Caco-2 (cell line): ENCODE results near the gene PALD1. TPM values are rescaled to one million over a fixed set of nuclear protein-coding genes. Genes with fewer than 3 reads are reported as not detected.

ENCODE experiments used
- BruUV-seq: library from RNA; stranded (reverse); fragments of 400-500 nt; replicated peaks from 2 replicates; lab custom pipeline; 2021; lab: Mats Ljungman, UMichigan
- CTCF ChIA-PET: fragments of 300-600 bp; sonication (Branson Sonifier 250); formaldehyde crosslinking; loops from one replicate; lab custom pipeline; 2022; ENCODE audit warnings: antibody characterized with exemption; lab: Charles Lee
- POLR2A ChIA-PET: fragments of 300-600 bp; sonication (Branson Sonifier 250); formaldehyde crosslinking; loops from one replicate; lab custom pipeline; 2022; ENCODE audit warnings: antibody characterized with exemption; lab: Charles Lee
- DNase-seq, 2 experiments: peaks; one replicate each; pipeline versions ENCODE4 v3.0.0 to v3.0.0-alpha.2; 2020 to 2022
- H3K27me3 ChIP-seq: replicated peaks from 2 replicates; pipeline ENCODE4 v1.6.0; 2011; ENCODE audit warnings: low read length; ENCODE audit not compliant: control insufficient read depth, insufficient read depth
- H3K36me3 ChIP-seq: 2 replicates; pipeline ENCODE4 v1.5.1; 2011; ENCODE audit warnings: low read length; ENCODE audit not compliant: control insufficient read depth, insufficient read depth
- H3K4me1 ChIP-seq: fragments of 250-450 bp; sonication (Bioruptor Pico); 2 replicates; pipeline ENCODE4 v1.5.1; 2020; ENCODE audit warnings: mild to moderate bottlenecking
- H3K4me3 ChIP-seq: 2 replicates; pipeline ENCODE4 v1.5.1; 2011; ENCODE audit warnings: low read depth, mild to moderate bottlenecking, control low read depth, low read length
- H3K9me3 ChIP-seq: fragments of 250-450 bp; sonication (Bioruptor Pico); 2 replicates; pipeline ENCODE4 v1.5.1; 2020; ENCODE audit warnings: mild to moderate bottlenecking, moderate library complexity
- H3K27ac Mint-ChIP-seq: one replicate; pipeline ENCODE4 v1.8.0; 2022; ENCODE audit warnings: mixed read lengths; ENCODE audit not compliant: unreplicated experiment
- H3K27me3 Mint-ChIP-seq: one replicate; pipeline ENCODE4 v1.8.0; 2022; ENCODE audit warnings: mixed read lengths; ENCODE audit not compliant: insufficient read depth, unreplicated experiment
- H3K36me3 Mint-ChIP-seq: one replicate; pipeline ENCODE4 v1.8.0; 2022; ENCODE audit warnings: mild to moderate bottlenecking, mixed read lengths; ENCODE audit not compliant: insufficient read depth, unreplicated experiment
- H3K4me1 Mint-ChIP-seq: one replicate; pipeline ENCODE4 v1.8.0; 2022; ENCODE audit warnings: low read depth, mixed read lengths; ENCODE audit not compliant: unreplicated experiment
- H3K4me3 Mint-ChIP-seq: one replicate; pipeline ENCODE4 v1.8.0; 2022; ENCODE audit warnings: mild to moderate bottlenecking, moderate library complexity, mixed read lengths; ENCODE audit not compliant: unreplicated experiment
- H3K9me3 Mint-ChIP-seq: one replicate; pipeline ENCODE4 v1.8.0; 2022; ENCODE audit warnings: mixed read lengths; ENCODE audit not compliant: unreplicated experiment
- CTCF ChIP-seq, 2 experiments: fragments of 200-600 bp in 1 of 2; IDR thresholded peaks; 1 replicate in 1 of 2; 2 replicates in 1 of 2; pipeline versions ENCODE4 v1.5.1 to v1.8.0; 2011 to 2022; ENCODE audit warnings: antibody characterized with exemption in 1 of 2, control low read depth in 1 of 2, inconsistent platforms in 1 of 2, low read depth in 1 of 2, low read length in 1 of 2, mild to moderate bottlenecking in 1 of 2, moderate library complexity in 1 of 2; ENCODE audit not compliant: insufficient read depth in 1 of 2, severe bottlenecking in 1 of 2, unreplicated experiment in 1 of 2
- intact Hi-C: fragments of 100-400 bp; cut with micrococcal nuclease; formaldehyde crosslinking; loops from one replicate; pipeline ENCODE4 v1.10.0; 2022; ENCODE audit not compliant: unreplicated experiment
- total RNA-seq: library from RNA; stranded (reverse); gene quantifications from 2 replicates; pipeline ENCODE4 v1.2.3, GENCODE V29; 2022

The PALD1 gene
- total RNA-seq, 1 experiment from 2014 or later: 10.3 TPM

- CTCF ChIA-PET: no interaction called here
- BruUV-seq: no TSS peak
- peaks cover 4% of the 10 kb centered on the region for H3K27me3 Mint-ChIP-seq
- Histone ChIP-seq H3K4me3 (no peak overlapping the region), H3K27me3 (no peaks in the 10 kb centered on the region), H3K4me1 (0 out of 2 replicates have a peak, but pooled peaks cover 3% of the 10 kb centered on the region), H3K9me3 (no peaks in the 10 kb centered on the region; the same call in 1 of the 2 replicates), H3K36me3 (no peaks in the 10 kb centered on the region)
- POLR2A ChIA-PET: no interaction called here
- no peaks in the 10 kb centered on the region for H3K36me3 Mint-ChIP-seq
- no peak overlapping the region for H3K4me3 Mint-ChIP-seq
- H3K4me1 Mint-ChIP-seq: peaks cover 6% of the 10 kb centered on the region
- intact Hi-C loops: no loop called here
- H3K9me3 Mint-ChIP-seq: no peaks in the 10 kb centered on the region
- DNase-seq: peak in 1 of 2 experiments; percentile 29
- TF ChIP-seq CTCF (IDR thresholded peaks at IDR 0.05; ENCODE audit: insufficient read depth in 1 of 2, low read depth in 1 of 2, low read length in 1 of 2, severe bottlenecking in 1 of 2, unreplicated experiment in 1 of 2): no peak
- H3K27ac Mint-ChIP-seq: no peak overlapping the region
Measured at GRCh38 chr10:70582793-70583668, 104.5 kb downstream of the PALD1 start.

- no peak overlapping the region for H3K27ac Mint-ChIP-seq
- no peaks in the 10 kb centered on the region for H3K36me3 Mint-ChIP-seq
Measured at GRCh38 chr10:70583669-70584037, 105.1 kb downstream of the PALD1 start.

GRCh38 chr10:70584366-70584765, 105.8 kb downstream of the PALD1 start:
- no peaks in the 10 kb centered on the region; the same call in 1 of the 2 replicates for H3K9me3 ChIP-seq
- POLR2A ChIA-PET: no interaction called here
- H3K36me3 ChIP-seq: no peaks in the 10 kb centered on the region
- DNase-seq: no peak
- BruUV-seq: no TSS peak
- H3K4me1 Mint-ChIP-seq: peaks cover 6% of the 10 kb centered on the region
- H3K27ac Mint-ChIP-seq: no peak overlapping the region
- no peak overlapping the region for H3K4me3 ChIP-seq
- peaks cover 14% of the 10 kb centered on the region for H3K27me3 Mint-ChIP-seq
- TF ChIP-seq CTCF (IDR thresholded peaks at IDR 0.05; ENCODE audit: insufficient read depth in 1 of 2, low read depth in 1 of 2, low read length in 1 of 2, severe bottlenecking in 1 of 2, unreplicated experiment in 1 of 2): no peak
- intact Hi-C loops: no loop called here
- no peaks in the 10 kb centered on the region for H3K36me3 Mint-ChIP-seq
- no peaks in the 10 kb centered on the region; the same call in 1 of the 2 replicates for H3K4me1 ChIP-seq
- no peaks in the 10 kb centered on the region for H3K9me3 Mint-ChIP-seq
- no peaks in the 10 kb centered on the region for H3K27me3 ChIP-seq
- CTCF ChIA-PET: no interaction called here
- H3K4me3 Mint-ChIP-seq: no peak overlapping the region

More at GRCh38 chr10:70583669-70584037, 105.1 kb downstream of the PALD1 start:
- Mint-ChIP-seq H3K27me3 (peaks cover 8% of the 10 kb centered on the region), H3K9me3 (no peaks in the 10 kb centered on the region), H3K4me1 (peaks cover 6% of the 10 kb centered on the region), H3K4me3 (no peak overlapping the region)
- no peak for TF ChIP-seq CTCF (IDR thresholded peaks at IDR 0.05; ENCODE audit: insufficient read depth in 1 of 2, low read depth in 1 of 2, low read length in 1 of 2, severe bottlenecking in 1 of 2, unreplicated experiment in 1 of 2)
- no peaks in the 10 kb centered on the region for H3K27me3 ChIP-seq
- POLR2A ChIA-PET: no interaction called here
- peaks cover 2% of the 10 kb centered on the region; the same call in 1 of the 2 replicates for H3K4me1 ChIP-seq
- H3K4me3 ChIP-seq: no peak overlapping the region
- intact Hi-C loops: no loop called here
- DNase-seq: peak in 1 of 2 experiments; percentile 29
- no peaks in the 10 kb centered on the region for H3K36me3 ChIP-seq
- no peaks in the 10 kb centered on the region; the same call in 1 of the 2 replicates for H3K9me3 ChIP-seq
- BruUV-seq: no TSS peak
- CTCF ChIA-PET: no interaction called here
